Esophagus squamous epithelium (tissue), 5 donors: ENCODE measurements around the gene COL4A1. TPM values are rescaled to one million over a fixed set of nuclear protein-coding genes. Genes with fewer than 3 reads are reported as not detected.

Experiments used
- DNase-seq: peaks from one replicate; lab custom pipeline; 2025; lab: John Stamatoyannopoulos, UW
- H3K27ac ChIP-seq, 4 donors: fragments of 200-600 bp; sonication (generic); one replicate each; pipeline ENCODE4 v1.5.1; 2016 to 2019; ENCODE audit warnings: mild to moderate bottlenecking in 1 of 4
- H3K27me3 ChIP-seq, 4 donors: fragments of 200-600 bp; sonication (generic); 1 replicate in 3 of 4; 2 replicates in 1 of 4; pipeline versions ENCODE4 v1.5.1 to v1.6.0; 2017 to 2021; ENCODE audit warnings: antibody characterized with exemption in 1 of 4
- H3K36me3 ChIP-seq, 3 donors: fragments of 200-600 bp; sonication (generic); one replicate each; pipeline ENCODE4 v1.5.1; 2016 to 2019
- H3K4me1 ChIP-seq, 3 donors: fragments of 200-600 bp; sonication (generic); one replicate each; pipeline ENCODE4 v1.5.1; 2017 to 2019
- H3K4me3 ChIP-seq, 4 donors: fragments of 200-600 bp; sonication (generic); 1 replicate in 3 of 4; 2 replicates in 1 of 4; pipeline ENCODE4 v1.5.1; 2016 to 2019; ENCODE audit warnings: mild to moderate bottlenecking in 2 of 4, moderate library complexity in 1 of 4
- H3K9me3 ChIP-seq, 3 donors: fragments of 200-600 bp; sonication (generic); one replicate each; pipeline ENCODE4 v1.5.1; 2016 to 2019
- POLR2A ChIP-seq, 4 donors: fragments of 450-650 bp; IDR thresholded peaks; one replicate each; pipeline ENCODE4 v1.6.1; 2017; ENCODE audit warnings: antibody characterized with exemption in 4 of 4, mild to moderate bottlenecking in 4 of 4, moderate library complexity in 3 of 4
- WGBS, 2 donors: methylation state at CpG; one replicate each; pipeline ENCODE4 v1.1.5; 2018; 5-methylcytosine and 5-hydroxymethylcytosine counted together
- intact Hi-C: fragments of 100-400 bp; cut with DNase I; formaldehyde crosslinking; loops from one replicate; pipeline ENCODE4 v1.15.0; 2022
- total RNA-seq, 4 donors: library from RNA; depleted of rRNA; stranded (reverse); fragments of >200 nt; gene quantifications; one replicate each; pipeline ENCODE4 v1.1.0, GENCODE V29; 2016
- TF ChIP-seq, protein P1 (sequence below), 6 experiments: fragments of 450-650 bp in 4 of 6; fragments of 200-600 bp in 2 of 6; sonication (generic) in 2 of 6; IDR thresholded peaks; one replicate each; pipeline ENCODE4 v1.5.1; 2016 to 2019; ENCODE audit warnings: antibody characterized with exemption in 6 of 6, mild to moderate bottlenecking in 4 of 6, moderate library complexity in 4 of 6
- donor health status: DM: yes; HTN: yes; CAD: no.

COL4A1 gene
- total RNA-seq, 4 donors from 2014 or later: 8.9 to 97.1 (median 40.2) TPM

DNA sequence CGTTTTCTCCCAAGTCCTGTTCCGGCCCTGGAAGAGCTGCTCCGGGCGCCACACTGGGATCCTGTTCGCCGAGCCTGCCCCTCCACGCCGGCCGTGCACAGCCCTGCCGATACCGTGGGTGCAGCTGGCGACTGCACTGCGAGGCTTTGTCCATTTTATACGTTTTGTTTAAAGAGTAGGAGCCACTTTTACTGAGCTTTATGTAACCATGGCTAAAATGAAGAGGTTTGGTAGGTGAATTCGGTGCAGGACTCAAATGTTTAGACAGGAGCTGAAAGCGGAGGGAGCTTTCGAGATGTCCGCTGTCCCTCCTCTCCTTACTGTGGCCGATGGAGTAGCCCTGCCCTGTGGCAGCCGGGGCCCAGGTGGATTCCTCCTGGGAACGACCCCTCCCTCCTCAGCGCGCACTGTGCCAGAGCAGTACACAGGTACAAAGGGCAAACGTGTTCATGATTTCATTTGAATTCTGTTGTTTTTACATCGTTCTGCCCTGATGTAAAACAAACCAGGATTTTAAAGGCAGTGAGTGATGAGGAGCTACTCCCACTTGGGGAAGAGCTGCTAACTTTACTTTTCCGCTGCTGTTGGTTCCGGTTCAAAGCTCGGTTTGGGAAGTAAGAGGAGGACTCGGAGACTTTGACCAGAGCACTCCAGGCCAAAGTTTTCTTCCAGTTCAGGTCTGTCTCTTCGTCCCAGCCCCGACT lies 1.9 kb upstream of the COL4A1 start:
- no peak for DNase-seq
- peak overlapping the region; percentile 52 to 77 (median 64) for H3K4me3 ChIP-seq
- H3K9me3 ChIP-seq: no peaks in the 10 kb centered on the region
- no peaks in the 10 kb centered on the region for H3K36me3 ChIP-seq
- TF ChIP-seq POLR2A (IDR thresholded peaks at IDR 0.05): no peak
- TF ChIP-seq, protein P1, sequence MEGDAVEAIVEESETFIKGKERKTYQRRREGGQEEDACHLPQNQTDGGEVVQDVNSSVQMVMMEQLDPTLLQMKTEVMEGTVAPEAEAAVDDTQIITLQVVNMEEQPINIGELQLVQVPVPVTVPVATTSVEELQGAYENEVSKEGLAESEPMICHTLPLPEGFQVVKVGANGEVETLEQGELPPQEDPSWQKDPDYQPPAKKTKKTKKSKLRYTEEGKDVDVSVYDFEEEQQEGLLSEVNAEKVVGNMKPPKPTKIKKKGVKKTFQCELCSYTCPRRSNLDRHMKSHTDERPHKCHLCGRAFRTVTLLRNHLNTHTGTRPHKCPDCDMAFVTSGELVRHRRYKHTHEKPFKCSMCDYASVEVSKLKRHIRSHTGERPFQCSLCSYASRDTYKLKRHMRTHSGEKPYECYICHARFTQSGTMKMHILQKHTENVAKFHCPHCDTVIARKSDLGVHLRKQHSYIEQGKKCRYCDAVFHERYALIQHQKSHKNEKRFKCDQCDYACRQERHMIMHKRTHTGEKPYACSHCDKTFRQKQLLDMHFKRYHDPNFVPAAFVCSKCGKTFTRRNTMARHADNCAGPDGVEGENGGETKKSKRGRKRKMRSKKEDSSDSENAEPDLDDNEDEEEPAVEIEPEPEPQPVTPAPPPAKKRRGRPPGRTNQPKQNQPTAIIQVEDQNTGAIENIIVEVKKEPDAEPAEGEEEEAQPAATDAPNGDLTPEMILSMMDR (IDR thresholded peaks at IDR 0.05): no peak
- peaks cover 12 to 83% (median 17%) of the 10 kb centered on the region in 3 donors for H3K4me1 ChIP-seq
- H3K27ac ChIP-seq: peak overlapping the region; percentile 86 to 97 (median 92)
- peaks cover 0 to 85% (median 3%) of the 10 kb centered on the region in 4 donors for H3K27me3 ChIP-seq
- WGBS, 2 donors: 4 to 14% methylated on average over 19 to 26 of the region's 31 CpGs
- intact Hi-C loops: no loop called here

DNA sequence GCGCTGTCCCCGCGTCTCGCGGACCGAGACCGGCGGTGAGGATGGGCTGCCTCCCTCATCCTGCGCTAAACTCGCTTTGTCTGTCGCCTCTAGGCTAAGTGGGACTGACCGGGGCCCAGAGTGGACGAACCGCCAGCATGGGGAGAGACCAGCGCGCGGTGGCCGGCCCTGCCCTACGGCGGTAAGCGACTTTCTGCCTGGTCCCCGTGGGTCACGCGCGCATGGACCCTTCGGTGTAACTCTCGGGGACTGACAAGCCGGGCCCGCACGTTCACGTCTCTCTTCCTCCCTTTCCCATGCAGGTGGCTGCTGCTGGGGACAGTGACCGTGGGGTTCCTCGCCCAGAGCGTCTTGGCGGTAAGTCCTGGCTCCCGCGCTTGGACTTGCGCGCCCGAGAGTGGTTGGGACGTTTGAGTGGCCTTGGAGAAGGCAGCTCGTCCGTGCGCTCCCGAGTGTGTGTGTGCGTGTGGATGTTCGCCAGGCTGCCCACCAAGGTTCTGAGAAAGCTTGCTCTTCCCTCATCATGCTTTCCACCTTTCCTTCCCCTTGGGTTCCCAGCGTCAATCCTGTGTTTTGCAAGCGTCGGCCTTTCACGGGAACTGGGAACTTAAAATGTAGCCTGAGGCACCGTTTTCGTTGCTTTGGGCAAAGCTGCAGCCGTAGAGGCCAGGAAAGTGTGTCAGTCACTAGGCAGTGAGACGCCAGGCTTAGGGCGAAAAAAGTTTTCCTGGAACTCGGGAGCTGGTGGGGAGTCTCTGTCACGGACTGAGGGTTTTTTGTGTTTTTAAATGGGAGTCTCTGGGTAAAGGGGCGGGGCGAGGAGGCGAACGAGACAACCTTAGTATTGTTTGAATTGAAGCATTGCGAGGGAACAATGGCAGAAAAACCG lies 1.1 kb upstream of the COL4A1 start:
- H3K27me3 ChIP-seq: peaks cover 0 to 92% (median 3%) of the 10 kb centered on the region in 4 donors
- H3K27ac ChIP-seq: peak overlapping the region; percentile 86 to 97 (median 92)
- peaks cover 12 to 89% (median 22%) of the 10 kb centered on the region in 3 donors for H3K4me1 ChIP-seq
- peak in 1 of 4 donors; percentile 6 for TF ChIP-seq POLR2A (IDR thresholded peaks at IDR 0.05)
- TF ChIP-seq, protein P1 (IDR thresholded peaks at IDR 0.05): no peak
- intact Hi-C loops: no loop called here
- peak overlapping the region; percentile 52 to 77 (median 64) for H3K4me3 ChIP-seq
- no peaks in the 10 kb centered on the region for H3K36me3 ChIP-seq
- no peaks in the 10 kb centered on the region for H3K9me3 ChIP-seq
- 1% methylated on average over 11 to 16 of the region's 64 CpGs for WGBS, 2 donors
- no peak for DNase-seq

DNA sequence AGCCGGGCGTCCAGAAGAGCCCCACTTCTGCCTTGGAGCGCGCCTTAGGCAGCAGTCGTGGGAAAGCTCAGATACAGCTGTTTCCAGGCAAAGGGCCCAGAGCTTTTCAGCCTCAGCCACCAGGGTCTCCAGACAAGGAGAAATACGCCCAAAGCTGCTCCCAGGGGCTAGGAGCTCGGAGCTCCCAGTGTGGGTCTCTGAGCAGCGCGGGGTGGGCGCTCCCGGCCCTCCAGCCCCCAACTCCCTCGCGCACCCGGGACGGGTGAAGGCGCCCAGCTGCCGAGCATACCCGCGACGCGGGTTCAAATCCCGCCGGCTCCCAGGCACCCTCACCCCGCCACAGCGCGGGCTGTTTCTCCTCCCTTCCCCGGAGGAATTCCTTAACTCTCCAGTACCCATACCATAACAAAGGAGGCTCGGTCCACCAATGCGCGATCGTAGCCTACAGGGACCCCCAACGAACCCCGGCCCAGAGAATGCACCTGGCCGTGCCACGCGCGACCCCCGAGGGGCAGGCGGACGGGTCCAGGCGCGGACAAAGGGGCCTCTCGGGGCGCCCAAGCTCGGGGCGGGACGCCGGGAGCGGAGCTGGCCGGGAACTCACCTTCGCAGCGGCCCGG lies 507 bp downstream of the COL4A1 start:
- no peak for TF ChIP-seq POLR2A (IDR thresholded peaks at IDR 0.05)
- TF ChIP-seq, protein P1 (IDR thresholded peaks at IDR 0.05): no peak
- Histone ChIP-seq H3K4me3 (peak overlapping the region; percentile 52 to 77 (median 64)), H3K9me3 (no peaks in the 10 kb centered on the region), H3K27ac (peak overlapping the region; percentile 86 to 97 (median 92)), H3K4me1 (peaks cover 7 to 94% (median 17%) of the 10 kb centered on the region in 3 donors), H3K27me3 (peaks cover 0 to 90% (median 3%) of the 10 kb centered on the region in 4 donors), H3K36me3 (no peaks in the 10 kb centered on the region)
- WGBS, 2 donors: 9 to 23% methylated on average over 16 of the region's 53 CpGs
- intact Hi-C loops: no loop called here
- no peak for DNase-seq

DNA sequence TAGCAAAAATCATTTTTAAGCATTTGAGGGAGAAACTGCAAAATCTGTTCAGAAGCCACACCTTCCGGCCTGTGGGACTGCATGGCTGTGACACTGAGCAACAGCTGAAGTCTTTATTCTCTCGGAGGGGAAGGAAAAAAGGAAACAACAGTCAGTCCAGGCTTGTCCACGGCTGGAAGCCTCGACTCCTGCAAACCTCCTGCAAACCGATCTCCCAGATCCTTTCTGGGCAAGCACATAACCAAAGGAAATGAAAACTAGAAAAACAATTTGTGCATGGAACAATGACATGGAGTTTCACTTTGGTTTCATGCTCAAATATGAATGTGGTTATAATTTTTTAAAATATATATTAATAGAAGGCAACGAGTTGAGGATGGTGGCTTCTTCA lies 1.0 kb downstream of the COL4A1 start:
- peaks cover 5 to 94% (median 16%) of the 10 kb centered on the region in 3 donors for H3K4me1 ChIP-seq

More for the DNA sequence above, 1.0 kb downstream of the COL4A1 start:
- no peak for DNase-seq
- H3K27ac ChIP-seq: peak overlapping the region; percentile 86 to 97 (median 92)
- WGBS, 2 donors: 5 to 12% methylated on average over 6 of the region's 6 CpGs
- H3K36me3 ChIP-seq: no peaks in the 10 kb centered on the region
- peak in 1 of 4 donors; percentile 8 for TF ChIP-seq POLR2A (IDR thresholded peaks at IDR 0.05)
- TF ChIP-seq, protein P1 (IDR thresholded peaks at IDR 0.05): no peak
- no peaks in the 10 kb centered on the region for H3K9me3 ChIP-seq
- H3K4me3 ChIP-seq: peak overlapping the region; percentile 52 to 77 (median 64)
- intact Hi-C loops: no loop called here
- peaks cover 0 to 90% (median 3%) of the 10 kb centered on the region in 4 donors for H3K27me3 ChIP-seq
